ENCODE measurements around the gene ZFYVE16.
A peak's percentile ranks its signal among the peaks of the same experiment; 100 is the strongest.
"Not testable (repeated sequence)": the region's sequence is repeated elsewhere in the genome, so short reads cannot be mapped to it uniquely, and the experiment has no call there.

The ZFYVE16 gene

DNA sequence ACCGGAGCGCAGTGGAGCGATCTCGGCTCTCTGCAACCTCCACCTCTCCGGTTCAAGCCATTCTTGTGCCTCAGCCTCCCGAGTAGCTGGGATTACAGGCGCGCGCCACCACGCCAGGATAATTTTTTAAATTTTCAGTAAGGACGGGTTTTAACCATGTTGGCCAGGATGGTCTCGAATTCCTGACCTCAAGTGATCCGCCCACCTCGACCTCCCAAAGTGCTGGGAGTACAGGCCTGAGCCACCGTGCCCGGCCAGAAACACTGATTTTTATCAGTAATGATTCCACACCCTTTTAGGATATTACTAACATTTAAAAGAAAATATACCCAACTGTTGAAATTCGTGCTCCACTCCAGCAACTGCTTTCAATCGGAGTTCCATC, 79.6 kb downstream of the ZFYVE16 start:
- H3K36me3 ChIP-seq (replicated peaks; ENCODE audit: low read depth, low read length) = peaks cover under 1% of the 10 kb centered on the region
- H3K4me3 ChIP-seq (ENCODE audit: low read length) = peak overlapping the region; percentile 67
- H3K79me2 ChIP-seq (ENCODE audit: low read length) = no peaks in the 10 kb centered on the region
- H3K9ac ChIP-seq (ENCODE audit: low read length) = no peak overlapping the region
- no peaks in the 10 kb centered on the region for H4K20me1 ChIP-seq (ENCODE audit: insufficient read depth, low read length)
- H3K27me3 ChIP-seq (ENCODE audit: low read depth, low read length) = no peaks in the 10 kb centered on the region
- H3K9me3 ChIP-seq (ENCODE audit: insufficient read depth, low read length) = no peaks in the 10 kb centered on the region
- H2AFZ ChIP-seq (ENCODE audit: low read depth, low read length) = no peak overlapping the region; the same call in 1 of the 2 replicates
- H3K4me1 ChIP-seq (ENCODE audit: low read length) = no peaks in the 10 kb centered on the region
- H3K4me2 ChIP-seq (ENCODE audit: low read length) = peak overlapping the region; percentile 63
- H3K27ac ChIP-seq (ENCODE audit: low read length) = no peak overlapping the region
- no peak for TF ChIP-seq EZH2phosphoT487 (IDR thresholded peaks at IDR 0.05; ENCODE audit: low read depth)

DNA sequence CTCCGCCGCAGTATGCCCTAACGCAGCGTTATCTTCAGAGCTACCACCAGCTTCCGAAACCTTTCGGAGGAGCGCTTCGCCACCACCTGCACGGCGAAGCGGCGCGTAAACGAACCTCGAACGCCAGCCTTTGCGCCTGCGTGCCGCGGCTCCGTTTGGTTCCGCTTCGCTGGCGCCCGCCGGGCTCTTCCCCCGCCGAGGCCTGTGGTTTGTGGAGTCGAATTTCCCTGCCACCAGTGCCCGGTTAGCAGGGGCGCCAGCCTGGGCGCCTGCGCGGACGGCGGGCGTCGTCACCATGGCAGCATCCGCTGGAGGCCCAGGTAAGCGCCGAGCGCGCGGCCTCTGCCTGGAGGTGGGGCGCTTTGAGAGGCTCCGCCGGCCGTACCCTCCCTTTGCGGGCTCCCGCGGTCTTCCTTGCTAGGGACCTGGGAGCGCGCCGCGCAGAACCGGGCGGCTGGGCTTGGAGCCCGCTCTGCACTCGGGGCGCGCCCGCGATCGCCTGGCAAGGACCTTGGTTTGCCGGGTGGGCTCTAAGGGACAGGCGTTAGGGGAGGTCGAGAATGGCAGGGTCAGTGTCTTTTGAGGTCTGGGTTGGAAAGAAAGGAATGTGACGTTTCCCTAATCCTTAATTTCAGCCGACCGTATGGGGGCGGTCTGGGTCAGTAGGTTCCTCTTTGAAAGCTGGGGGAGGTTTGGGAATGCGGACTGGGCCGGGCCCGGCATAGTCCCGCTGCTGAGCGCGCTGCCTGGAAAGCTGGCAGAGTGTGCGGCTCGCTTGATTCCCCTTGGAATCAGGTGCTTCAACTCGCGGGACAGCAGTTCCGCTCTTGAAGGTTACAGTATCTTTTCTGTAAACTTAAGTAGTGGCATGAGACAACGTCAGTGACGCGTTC, 80.2 kb downstream of the ZFYVE16 start, which contains the start of gene FAM151B:
Gene FAM151B (plus strand): TSS at position 272 of the 893 bp plus-strand sequence. CDS start 24 bp downstream, at position 296.
- Histone ChIP-seq H3K4me1 (ENCODE audit: low read length) (no peaks in the 10 kb centered on the region), H3K4me2 (ENCODE audit: low read length) (peak within 1 kb of the TSS; percentile 63), H2AFZ (ENCODE audit: low read depth, low read length) (no peak within 1 kb of the TSS; the same call in 1 of the 2 replicates), H3K27ac (ENCODE audit: low read length) (no peak within 1 kb of the TSS), H3K79me2 (ENCODE audit: low read length) (no peaks in the 10 kb centered on the region), H3K9me3 (ENCODE audit: insufficient read depth, low read length) (no peaks in the 10 kb centered on the region), H3K9ac (ENCODE audit: low read length) (no peak within 1 kb of the TSS), H3K4me3 (ENCODE audit: low read length) (peak within 1 kb of the TSS; percentile 67), H3K27me3 (ENCODE audit: low read depth, low read length) (no peaks in the 10 kb centered on the region), H3K36me3 (replicated peaks; ENCODE audit: low read depth, low read length) (no peaks in the 10 kb centered on the region), H4K20me1 (ENCODE audit: insufficient read depth, low read length) (no peaks in the 10 kb centered on the region)
- no peak for TF ChIP-seq EZH2phosphoT487 (IDR thresholded peaks at IDR 0.05; ENCODE audit: low read depth)
- TF ChIP-seq, protein P1, sequence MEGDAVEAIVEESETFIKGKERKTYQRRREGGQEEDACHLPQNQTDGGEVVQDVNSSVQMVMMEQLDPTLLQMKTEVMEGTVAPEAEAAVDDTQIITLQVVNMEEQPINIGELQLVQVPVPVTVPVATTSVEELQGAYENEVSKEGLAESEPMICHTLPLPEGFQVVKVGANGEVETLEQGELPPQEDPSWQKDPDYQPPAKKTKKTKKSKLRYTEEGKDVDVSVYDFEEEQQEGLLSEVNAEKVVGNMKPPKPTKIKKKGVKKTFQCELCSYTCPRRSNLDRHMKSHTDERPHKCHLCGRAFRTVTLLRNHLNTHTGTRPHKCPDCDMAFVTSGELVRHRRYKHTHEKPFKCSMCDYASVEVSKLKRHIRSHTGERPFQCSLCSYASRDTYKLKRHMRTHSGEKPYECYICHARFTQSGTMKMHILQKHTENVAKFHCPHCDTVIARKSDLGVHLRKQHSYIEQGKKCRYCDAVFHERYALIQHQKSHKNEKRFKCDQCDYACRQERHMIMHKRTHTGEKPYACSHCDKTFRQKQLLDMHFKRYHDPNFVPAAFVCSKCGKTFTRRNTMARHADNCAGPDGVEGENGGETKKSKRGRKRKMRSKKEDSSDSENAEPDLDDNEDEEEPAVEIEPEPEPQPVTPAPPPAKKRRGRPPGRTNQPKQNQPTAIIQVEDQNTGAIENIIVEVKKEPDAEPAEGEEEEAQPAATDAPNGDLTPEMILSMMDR (IDR thresholded peaks at IDR 0.05; ENCODE audit: low read depth, low read length) = no peak

DNA sequence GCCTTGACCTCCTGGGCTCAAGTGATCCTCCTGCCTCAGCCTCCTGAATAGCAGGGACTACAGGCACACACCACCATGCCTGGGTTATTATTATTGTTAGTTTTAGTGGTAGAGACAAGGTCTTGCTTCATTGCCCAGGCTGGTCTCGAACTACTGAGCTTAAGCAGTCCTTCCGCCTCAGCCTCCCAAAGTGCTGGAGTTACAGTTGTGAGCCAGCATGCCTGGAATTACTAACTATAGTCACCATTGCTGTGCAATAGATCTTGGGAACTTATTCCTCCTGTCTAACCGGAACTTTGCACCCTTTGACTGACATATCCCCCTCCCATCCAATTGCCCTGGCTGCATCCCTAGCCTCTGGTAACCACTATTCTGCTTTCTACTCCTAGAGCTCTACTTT, 83.4 kb downstream of the ZFYVE16 start:
- no peaks in the 10 kb centered on the region for H4K20me1 ChIP-seq (ENCODE audit: insufficient read depth, low read length)
- no peaks in the 10 kb centered on the region for H3K36me3 ChIP-seq (replicated peaks; ENCODE audit: low read depth, low read length)
- H2AFZ ChIP-seq (ENCODE audit: low read depth, low read length) = no peak overlapping the region
- H3K4me3 ChIP-seq (ENCODE audit: low read length) = no peak overlapping the region
- H3K79me2 ChIP-seq (ENCODE audit: low read length) = no peaks in the 10 kb centered on the region
- no peak overlapping the region for H3K4me2 ChIP-seq (ENCODE audit: low read length)
- H3K27me3 ChIP-seq (ENCODE audit: low read depth, low read length) = no peaks in the 10 kb centered on the region
- H3K27ac ChIP-seq (ENCODE audit: low read length) = no peak overlapping the region
- H3K9ac ChIP-seq (ENCODE audit: low read length) = no peak overlapping the region
- no peaks in the 10 kb centered on the region for H3K9me3 ChIP-seq (ENCODE audit: insufficient read depth, low read length)
- no peak for TF ChIP-seq EZH2phosphoT487 (IDR thresholded peaks at IDR 0.05; ENCODE audit: low read depth)
- TF ChIP-seq, protein P1 (IDR thresholded peaks at IDR 0.05; ENCODE audit: low read depth, low read length) = no peak
- H3K4me1 ChIP-seq (ENCODE audit: low read length) = no peaks in the 10 kb centered on the region

DNA sequence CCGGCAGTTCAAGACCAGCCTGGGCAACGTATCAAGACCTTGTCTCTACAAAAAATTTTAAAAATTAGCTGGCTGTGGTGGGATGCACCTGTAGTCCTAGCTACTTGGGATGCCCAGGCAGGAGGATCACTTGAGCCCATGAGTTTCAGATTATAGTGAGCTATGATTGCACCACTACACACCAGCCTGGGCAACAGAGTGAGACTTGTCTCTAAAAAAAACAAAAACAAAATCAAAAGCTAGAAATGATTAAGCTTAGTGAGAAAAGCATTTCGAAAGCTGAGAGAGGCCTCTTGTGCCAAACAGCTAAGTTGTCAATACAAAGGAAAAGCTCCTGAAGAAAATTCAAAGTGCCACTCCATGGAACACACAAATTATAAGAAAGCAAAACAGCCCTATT, 84.9 kb downstream of the ZFYVE16 start:
- no peaks in the 10 kb centered on the region for H4K20me1 ChIP-seq (ENCODE audit: insufficient read depth, low read length)
- no peaks in the 10 kb centered on the region for H3K79me2 ChIP-seq (ENCODE audit: low read length)
- H3K27me3 ChIP-seq (ENCODE audit: low read depth, low read length) = no peaks in the 10 kb centered on the region
- H3K4me3 ChIP-seq (ENCODE audit: low read length) = no peak overlapping the region
- no peaks in the 10 kb centered on the region for H3K4me1 ChIP-seq (ENCODE audit: low read length)
- no peak overlapping the region for H3K27ac ChIP-seq (ENCODE audit: low read length)
- no peak overlapping the region for H3K4me2 ChIP-seq (ENCODE audit: low read length)
- H3K36me3 ChIP-seq (replicated peaks; ENCODE audit: low read depth, low read length) = no peaks in the 10 kb centered on the region
- TF ChIP-seq EZH2phosphoT487 (IDR thresholded peaks at IDR 0.05; ENCODE audit: low read depth) = no peak
- no peaks in the 10 kb centered on the region for H3K9me3 ChIP-seq (ENCODE audit: insufficient read depth, low read length)
- no peak overlapping the region for H2AFZ ChIP-seq (ENCODE audit: low read depth, low read length)
- H3K9ac ChIP-seq (ENCODE audit: low read length) = no peak overlapping the region

DNA sequence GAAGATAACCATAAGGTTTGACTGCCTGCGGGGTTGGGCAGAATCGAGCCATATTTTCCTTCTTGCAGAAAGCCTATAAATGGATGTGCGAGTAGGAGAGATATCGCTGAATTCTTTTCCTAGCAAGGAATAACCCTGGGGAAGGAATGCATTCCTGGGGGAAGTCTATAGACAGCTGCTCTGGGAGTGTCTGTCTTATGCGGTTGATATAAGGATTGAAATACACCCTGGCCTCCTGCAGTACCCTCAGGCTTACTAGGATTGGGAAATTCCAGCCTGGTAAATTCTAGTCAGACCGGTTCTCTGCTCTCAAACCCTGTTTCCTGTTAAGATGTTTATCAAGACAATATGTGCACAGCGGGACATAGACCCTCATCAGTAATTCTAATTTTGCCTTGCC, 85.6 kb downstream of the ZFYVE16 start:
- H3K4me3 ChIP-seq (ENCODE audit: low read length); H3K27ac ChIP-seq (ENCODE audit: low read length); H3K36me3 ChIP-seq (replicated peaks; ENCODE audit: low read depth, low read length); H3K27me3 ChIP-seq (ENCODE audit: low read depth, low read length); H2AFZ ChIP-seq (ENCODE audit: low read depth, low read length); H3K4me1 ChIP-seq (ENCODE audit: low read length); H3K79me2 ChIP-seq (ENCODE audit: low read length); H3K9me3 ChIP-seq (ENCODE audit: insufficient read depth, low read length); H3K4me2 ChIP-seq (ENCODE audit: low read length); H4K20me1 ChIP-seq (ENCODE audit: insufficient read depth, low read length); H3K9ac ChIP-seq (ENCODE audit: low read length): not testable (repeated sequence)

All from OCI-LY3 (cell line).